ENCODE data around the gene CD82.
"Not testable (repeated sequence)": the region's sequence is repeated elsewhere in the genome, so short reads cannot be mapped to it uniquely, and the experiment has no call there.

Gene CD82

GRCh38 chr11:44645827-44646226, 80.4 kb downstream of the CD82 start:
- H3K27ac ChIP-seq: no peak overlapping the region
- no peak for TF ChIP-seq ZFX (IDR thresholded peaks at IDR 0.05; ENCODE audit: borderline replicate concordance)
- TF ChIP-seq, protein P1, sequence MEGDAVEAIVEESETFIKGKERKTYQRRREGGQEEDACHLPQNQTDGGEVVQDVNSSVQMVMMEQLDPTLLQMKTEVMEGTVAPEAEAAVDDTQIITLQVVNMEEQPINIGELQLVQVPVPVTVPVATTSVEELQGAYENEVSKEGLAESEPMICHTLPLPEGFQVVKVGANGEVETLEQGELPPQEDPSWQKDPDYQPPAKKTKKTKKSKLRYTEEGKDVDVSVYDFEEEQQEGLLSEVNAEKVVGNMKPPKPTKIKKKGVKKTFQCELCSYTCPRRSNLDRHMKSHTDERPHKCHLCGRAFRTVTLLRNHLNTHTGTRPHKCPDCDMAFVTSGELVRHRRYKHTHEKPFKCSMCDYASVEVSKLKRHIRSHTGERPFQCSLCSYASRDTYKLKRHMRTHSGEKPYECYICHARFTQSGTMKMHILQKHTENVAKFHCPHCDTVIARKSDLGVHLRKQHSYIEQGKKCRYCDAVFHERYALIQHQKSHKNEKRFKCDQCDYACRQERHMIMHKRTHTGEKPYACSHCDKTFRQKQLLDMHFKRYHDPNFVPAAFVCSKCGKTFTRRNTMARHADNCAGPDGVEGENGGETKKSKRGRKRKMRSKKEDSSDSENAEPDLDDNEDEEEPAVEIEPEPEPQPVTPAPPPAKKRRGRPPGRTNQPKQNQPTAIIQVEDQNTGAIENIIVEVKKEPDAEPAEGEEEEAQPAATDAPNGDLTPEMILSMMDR (IDR thresholded peaks at IDR 0.05): no peak

- not testable (repeated sequence) for H3K27ac ChIP-seq
Measured at GRCh38 chr11:44647255-44647955, 81.9 kb downstream of the CD82 start.

- no peak overlapping the region for H3K27ac ChIP-seq
- TF ChIP-seq, protein P1 (IDR thresholded peaks at IDR 0.05): no peak
- no peak for TF ChIP-seq ZFX (IDR thresholded peaks at IDR 0.05; ENCODE audit: borderline replicate concordance)
Measured at GRCh38 chr11:44648109-44648508, 82.6 kb downstream of the CD82 start.

DNA sequence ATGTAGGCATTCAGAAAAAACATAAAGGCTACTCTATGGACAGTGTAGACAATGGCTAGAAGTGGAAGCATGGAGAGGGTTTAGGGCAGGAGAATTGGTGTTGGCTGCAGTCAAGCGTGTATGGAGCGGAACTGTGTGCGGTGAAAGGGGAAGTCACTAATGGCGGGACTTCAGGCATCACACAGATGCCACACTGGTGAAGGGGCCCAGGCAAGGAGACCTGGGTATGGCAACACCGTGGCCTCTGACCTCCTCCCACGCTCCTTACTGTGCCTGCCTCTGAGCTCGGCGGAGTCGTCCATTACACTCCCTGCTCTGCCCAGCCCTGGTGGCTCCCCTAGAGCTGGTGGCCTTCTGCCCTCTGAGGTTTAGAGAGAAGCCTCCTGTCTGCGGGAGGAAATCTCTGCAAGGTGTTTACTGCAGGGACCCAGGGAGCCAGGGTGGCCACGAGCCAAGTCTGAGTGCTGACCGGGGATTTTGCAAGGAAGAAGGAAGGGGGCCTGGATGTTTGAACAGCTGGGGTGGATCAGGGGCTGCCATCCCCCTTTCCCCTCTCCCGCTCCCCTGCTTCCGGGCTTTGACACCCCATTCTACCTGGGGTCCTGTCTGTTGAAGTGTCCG, 86.2 kb downstream of the CD82 start:
- TF ChIP-seq, protein P1 (IDR thresholded peaks at IDR 0.05): no peak
- TF ChIP-seq ZFX (IDR thresholded peaks at IDR 0.05; ENCODE audit: borderline replicate concordance): no peak
- no peak overlapping the region for H3K27ac ChIP-seq

GRCh38 chr11:44652901-44653644, 87.6 kb downstream of the CD82 start:
- no peak for TF ChIP-seq ZFX (IDR thresholded peaks at IDR 0.05; ENCODE audit: borderline replicate concordance)
- TF ChIP-seq, protein P1 (IDR thresholded peaks at IDR 0.05): no peak
- H3K27ac ChIP-seq: no peak overlapping the region

- TF ChIP-seq, protein P1 (IDR thresholded peaks at IDR 0.05): no peak
- TF ChIP-seq ZFX (IDR thresholded peaks at IDR 0.05; ENCODE audit: borderline replicate concordance): no peak
- H3K27ac ChIP-seq: no peak overlapping the region
Measured at GRCh38 chr11:44654057-44654456, 88.6 kb downstream of the CD82 start.

DNA sequence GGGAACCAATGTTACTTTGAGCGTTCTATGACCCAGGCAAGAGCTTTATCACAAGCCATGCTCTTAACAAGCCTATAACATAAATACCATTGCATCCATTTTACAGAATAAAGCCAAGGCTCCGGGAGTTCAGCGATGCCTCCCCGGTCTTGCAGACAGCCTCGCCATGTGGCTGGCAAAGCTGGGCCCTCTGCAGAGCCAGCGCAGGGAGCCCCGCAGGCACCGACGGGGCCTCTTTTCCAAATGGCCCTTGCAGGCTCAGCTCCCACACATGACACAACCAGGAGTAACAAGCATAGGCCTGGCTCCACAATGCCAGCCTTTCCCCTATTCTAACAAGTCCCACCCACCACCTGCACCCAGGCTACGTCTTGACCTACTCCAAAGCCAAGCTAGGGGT, 89.1 kb downstream of the CD82 start:
- no peak for TF ChIP-seq ZFX (IDR thresholded peaks at IDR 0.05; ENCODE audit: borderline replicate concordance)
- TF ChIP-seq, protein P1 (IDR thresholded peaks at IDR 0.05): no peak
- H3K27ac ChIP-seq: no peak overlapping the region
